HG02623 (cell line): ENCODE results near the gene SDR42E1.
A peak's percentile ranks its signal among the peaks of the same experiment; 100 is the strongest.

Experiments
- ATAC-seq: cut with Tn5 transposase; IDR thresholded peaks from one replicate; pipeline ENCODE4 v1.9.1; 2021; ENCODE audit warnings: moderate library complexity; ENCODE audit not compliant: unreplicated experiment

SDR42E1 gene, protein sequence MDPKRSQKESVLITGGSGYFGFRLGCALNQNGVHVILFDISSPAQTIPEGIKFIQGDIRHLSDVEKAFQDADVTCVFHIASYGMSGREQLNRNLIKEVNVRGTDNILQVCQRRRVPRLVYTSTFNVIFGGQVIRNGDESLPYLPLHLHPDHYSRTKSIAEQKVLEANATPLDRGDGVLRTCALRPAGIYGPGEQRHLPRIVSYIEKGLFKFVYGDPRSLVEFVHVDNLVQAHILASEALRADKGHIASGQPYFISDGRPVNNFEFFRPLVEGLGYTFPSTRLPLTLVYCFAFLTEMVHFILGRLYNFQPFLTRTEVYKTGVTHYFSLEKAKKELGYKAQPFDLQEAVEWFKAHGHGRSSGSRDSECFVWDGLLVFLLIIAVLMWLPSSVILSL

DNA sequence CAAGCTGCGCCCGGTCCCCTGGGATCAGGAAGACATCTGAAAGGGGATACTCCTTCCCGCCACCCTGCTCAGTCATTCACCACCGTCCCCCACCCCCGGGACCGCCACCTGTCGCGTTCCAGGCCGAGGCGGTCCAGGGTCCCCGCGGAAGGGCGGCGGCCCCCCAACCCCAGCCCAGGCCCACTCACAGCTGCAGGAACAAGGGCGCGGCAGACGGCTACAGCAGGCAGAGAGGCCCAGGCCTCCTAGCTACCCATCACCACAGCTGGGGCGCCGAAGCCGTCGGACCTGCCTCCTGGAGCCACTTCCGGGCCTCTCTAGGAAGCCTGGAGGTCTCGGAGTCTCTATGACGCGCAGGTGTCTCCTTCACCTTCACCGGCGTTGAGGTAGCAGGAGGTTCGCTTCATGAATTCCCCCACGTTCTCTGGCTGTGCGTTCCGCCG, at the start of gene SDR42E1:
SDR42E1 (minus strand) TSS at position 272 of the 443 bp plus-strand sequence. CDS start 10,612 bp downstream, outside the sequence.
- ATAC-seq = peak; percentile 95

- ATAC-seq = no peak
Measured at GRCh38 chr16:82059983-82060421, 48.7 kb upstream of the SDR42E1 start.

DNA sequence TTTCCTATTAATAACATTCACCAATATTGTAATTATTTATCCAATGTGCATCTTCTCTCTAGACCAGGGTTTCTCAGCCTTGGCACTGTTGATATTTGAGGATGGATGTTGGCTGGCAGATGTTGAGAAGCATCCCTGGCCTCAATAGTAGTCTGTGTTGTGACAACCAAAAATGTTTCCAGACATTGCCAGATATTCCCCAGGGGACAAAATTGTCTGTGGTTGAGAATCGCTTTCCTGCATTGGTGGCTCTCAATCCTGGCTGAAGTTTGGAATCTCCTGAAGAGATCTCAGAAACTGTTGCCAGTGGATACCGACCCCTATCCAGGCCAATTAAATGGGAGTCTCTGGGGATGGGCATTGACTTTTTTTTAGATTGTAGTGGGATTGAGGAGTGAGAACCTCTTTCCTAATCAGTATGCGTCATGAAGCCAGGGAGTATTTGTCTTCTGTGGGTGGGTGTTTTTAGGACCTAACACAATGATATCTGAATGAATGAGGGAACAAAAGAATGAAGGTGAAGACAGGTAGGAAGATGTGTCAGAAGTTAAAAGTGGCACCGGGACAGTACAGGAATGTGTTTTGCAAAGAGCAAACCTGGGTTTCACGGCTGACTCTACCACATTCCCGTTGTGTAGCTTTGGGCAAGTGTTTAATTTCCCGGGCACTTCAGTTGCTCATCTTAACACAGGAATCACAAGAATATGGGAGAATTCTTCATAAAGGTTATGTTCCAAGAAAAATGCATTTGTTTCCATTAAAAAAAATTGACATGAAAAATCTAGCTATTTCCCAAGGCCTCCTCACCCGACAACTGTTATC, 48.1 kb upstream of the SDR42E1 start:
- no peak for ATAC-seq

GRCh38 chr16:82056550-82056896, 45.3 kb upstream of the SDR42E1 start:
- no peak for ATAC-seq

- ATAC-seq = no peak
Measured at GRCh38 chr16:82055728-82056549, 44.7 kb upstream of the SDR42E1 start.

- no peak for ATAC-seq
Measured at GRCh38 chr16:82055117-82055516, 43.8 kb upstream of the SDR42E1 start.

- no peak for ATAC-seq
Measured at GRCh38 chr16:82051656-82052055, 40.4 kb upstream of the SDR42E1 start.

- ATAC-seq = no peak
Measured at GRCh38 chr16:82050909-82051357, 39.7 kb upstream of the SDR42E1 start.

DNA sequence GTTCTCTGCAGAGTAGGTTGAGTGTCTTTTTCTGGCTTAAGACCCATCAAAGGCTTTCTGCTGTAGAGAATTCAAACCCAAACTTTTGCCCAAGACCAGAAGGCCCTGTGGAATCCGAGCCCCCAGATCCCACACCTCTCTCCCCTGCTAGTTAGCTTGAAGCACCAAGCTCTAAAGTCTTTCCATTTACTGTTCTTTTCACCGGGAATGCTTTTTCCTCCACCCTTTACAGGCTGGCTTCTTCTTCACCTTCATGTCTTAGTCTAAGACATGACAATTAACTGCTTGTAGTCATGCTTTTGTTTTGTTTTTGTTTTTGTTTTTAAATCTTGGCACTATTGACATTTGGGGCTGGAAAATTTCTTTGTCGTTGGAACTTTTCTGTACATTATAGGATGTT, 39.2 kb upstream of the SDR42E1 start:
- no peak for ATAC-seq

- no peak for ATAC-seq
Measured at GRCh38 chr16:82049484-82049883, 38.2 kb upstream of the SDR42E1 start.

- ATAC-seq = no peak
Measured at GRCh38 chr16:82047787-82048186, 36.5 kb upstream of the SDR42E1 start.

- ATAC-seq = no peak
Measured at GRCh38 chr16:82047374-82047773, 36.1 kb upstream of the SDR42E1 start.

GRCh38 chr16:82046941-82047340, 35.7 kb upstream of the SDR42E1 start:
- no peak for ATAC-seq

GRCh38 chr16:82046541-82046940, 35.3 kb upstream of the SDR42E1 start:
- ATAC-seq = no peak

DNA sequence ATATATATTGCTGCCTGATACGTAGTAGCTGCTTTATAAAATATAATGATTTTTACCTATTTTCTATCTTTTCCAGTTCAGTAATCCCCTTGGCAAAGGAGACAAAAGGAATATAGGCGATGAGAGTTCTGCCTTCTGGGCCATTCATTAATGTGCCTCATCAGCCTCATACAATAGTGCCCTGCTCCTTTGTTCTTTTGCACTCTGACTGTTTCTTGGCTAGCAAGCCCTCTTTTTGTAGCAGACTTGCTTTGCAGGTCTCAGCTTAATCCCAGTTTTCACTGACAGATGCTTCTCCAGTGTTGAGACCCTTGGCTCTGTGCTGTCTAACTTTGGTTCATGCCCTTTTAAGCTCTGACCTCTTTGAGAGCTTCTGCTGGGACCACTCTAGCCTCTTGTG, 34.2 kb upstream of the SDR42E1 start:
- no peak for ATAC-seq

DNA sequence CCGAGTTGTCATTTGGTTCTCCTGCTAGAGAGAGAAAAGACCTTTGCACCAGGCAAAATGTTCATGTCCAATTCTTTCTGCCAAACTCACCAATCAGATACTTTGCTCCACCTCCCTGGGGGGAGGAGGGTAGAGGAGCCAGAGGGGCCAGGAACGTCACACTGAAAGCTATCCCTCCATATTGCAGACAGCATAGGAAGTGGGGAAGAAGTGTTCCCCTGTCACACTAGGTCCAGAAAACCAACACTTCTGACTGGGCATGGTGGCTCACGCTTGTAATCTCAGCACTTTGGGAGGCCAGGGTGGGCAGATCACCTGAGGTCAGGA, 33.3 kb upstream of the SDR42E1 start:
- ATAC-seq = no peak

DNA sequence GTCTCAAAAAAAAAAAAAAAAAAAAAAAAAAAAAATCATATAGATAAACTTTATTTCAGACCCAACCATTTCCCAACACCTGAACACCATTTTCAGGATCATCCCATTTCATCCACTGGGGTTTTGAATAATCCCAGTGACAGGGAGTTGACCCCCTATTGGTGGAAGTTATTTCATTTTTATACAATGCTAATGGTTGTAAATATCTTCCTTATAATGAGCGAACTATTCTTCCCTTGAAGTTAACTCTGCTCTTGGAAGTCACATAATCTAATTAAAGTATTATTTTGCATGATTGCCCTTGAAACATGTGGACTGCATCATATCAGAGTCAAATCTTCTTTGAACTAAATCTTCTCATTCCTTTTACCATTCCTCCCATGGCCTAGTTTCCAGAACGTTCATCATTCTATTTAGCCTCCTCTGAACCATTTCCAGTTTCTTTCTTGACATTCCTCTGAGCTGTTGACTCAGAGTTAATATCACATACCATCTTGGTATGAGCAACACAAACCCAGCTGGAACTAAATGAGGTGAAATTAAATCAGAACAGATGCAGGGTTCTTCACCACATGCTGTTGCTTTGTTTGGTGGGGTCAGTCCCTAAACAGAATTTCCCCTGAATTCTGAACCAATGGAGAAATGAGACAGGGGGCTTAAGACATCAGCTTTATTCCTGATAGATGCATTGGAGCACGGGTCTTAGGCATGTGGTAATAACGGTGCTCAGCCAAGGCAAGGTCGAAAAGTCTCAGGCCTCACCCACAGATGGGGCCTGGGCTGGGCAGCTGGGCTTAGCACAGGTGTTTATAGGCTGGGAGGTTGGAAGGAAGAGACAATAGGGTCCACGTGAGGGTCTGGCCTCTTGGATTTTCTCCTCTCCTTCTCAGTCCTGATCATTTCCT, 32.7 kb upstream of the SDR42E1 start:
- ATAC-seq = no peak

- ATAC-seq = no peak
Measured at GRCh38 chr16:82042846-82043245, 31.6 kb upstream of the SDR42E1 start.

DNA sequence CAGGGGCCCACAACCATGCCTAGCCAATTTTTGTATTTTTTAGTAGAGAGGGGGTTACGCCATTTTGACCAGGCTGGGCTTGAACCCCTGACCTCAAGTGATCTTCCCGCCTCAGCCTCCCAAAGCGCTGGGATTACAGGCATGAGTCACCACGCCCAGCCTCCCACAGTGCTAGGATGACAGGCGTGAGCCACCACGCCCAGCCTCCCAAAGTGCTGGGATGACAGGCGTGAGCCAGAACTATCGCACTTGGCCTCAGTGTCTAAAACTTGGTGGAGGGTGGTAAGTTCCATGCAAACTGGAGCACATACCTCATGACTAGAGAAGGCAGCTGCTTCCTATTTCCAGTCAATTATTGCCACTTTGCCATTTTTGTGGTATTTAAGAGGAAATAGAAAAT, 30.9 kb upstream of the SDR42E1 start:
- ATAC-seq = no peak

DNA sequence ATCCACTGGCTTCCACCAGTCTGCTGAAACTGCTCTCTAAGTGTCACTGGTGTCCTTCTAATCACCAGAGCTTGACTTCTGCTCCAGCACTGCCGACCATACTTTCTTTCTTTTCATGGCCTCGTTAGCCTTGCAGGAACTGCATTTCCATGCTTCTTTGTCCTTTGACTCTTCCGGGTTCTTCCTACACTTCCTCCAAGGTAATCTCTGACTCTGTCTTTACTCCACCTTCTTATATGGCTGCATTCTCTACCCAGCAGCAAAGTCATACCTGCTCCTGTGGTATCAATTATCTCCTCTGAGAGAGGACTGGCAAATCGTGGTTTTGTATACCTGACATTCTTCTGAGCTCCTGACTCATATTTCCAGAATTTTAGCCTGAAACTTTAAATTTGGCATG, 30.3 kb upstream of the SDR42E1 start:
- no peak for ATAC-seq
